ENCODE data around the gene TPCN1. TPM values are rescaled to one million over a fixed set of nuclear protein-coding genes. Genes with fewer than 3 reads are reported as not detected.
A peak's percentile ranks its signal among the peaks of the same experiment; 100 is the strongest.

Gene TPCN1
- total and polyA plus RNA-seq, 10 donors = 15.5 to 90.1 (median 46.7) TPM

- Histone ChIP-seq H3K9me3 (no peaks in the 10 kb centered on the region), H3K4me3 (no peak overlapping the region), H3K36me3 (peaks cover 0 to 52% (median 11%) of the 10 kb centered on the region in 6 donors), H3K27me3 (replicated peaks in 1 of 7) (no peaks in the 10 kb centered on the region), H3K27ac (peak overlapping the region in 5 of 8 donors; percentile 20 to 77 (median 62)), H3K4me1 (peaks cover 68 to 98% (median 87%) of the 10 kb centered on the region in 6 donors)
- intact Hi-C loops (cut with DNase I; ENCODE audit: low total_unique reads) = no loop called here
- WGBS, 5 donors = 55 to 82% (median 70%) methylated on average over 11 of the region's 11 CpGs
- TF ChIP-seq POLR2AphosphoS5 (IDR thresholded peaks at IDR 0.05) (no peak), POLR2A (IDR thresholded peaks at IDR 0.05) (no peak)
- peak; percentile 60 for DNase-seq
These were observed 20.8 kb downstream of the TPCN1 start for GRCh38 chr12:113242026-113242418.

GRCh38 chr12:113242560-113242959 is 21.3 kb downstream of the TPCN1 start:
- WGBS, 5 donors = 92 to 96% (median 93%) methylated on average over 8 of the region's 8 CpGs

GRCh38 chr12:113244047-113244460 is 22.8 kb downstream of the TPCN1 start:
- Histone ChIP-seq H3K4me3 (no peak overlapping the region), H3K4me1 (peaks cover 50 to 86% (median 71%) of the 10 kb centered on the region in 6 donors), H3K9me3 (no peaks in the 10 kb centered on the region), H3K27me3 (replicated peaks in 1 of 7) (no peaks in the 10 kb centered on the region), H3K27ac (peak overlapping the region in 7 of 8 donors; percentile 24 to 83 (median 72)), H3K36me3 (peaks cover 0 to 64% (median 18%) of the 10 kb centered on the region in 6 donors)
- 47 to 77% (median 65%) methylated on average over 5 of the region's 5 CpGs for WGBS, 5 donors
- intact Hi-C loops (cut with DNase I; ENCODE audit: low total_unique reads) = no loop called here
- peak; percentile 76 for DNase-seq
- TF ChIP-seq POLR2A (IDR thresholded peaks at IDR 0.05) (no peak), POLR2AphosphoS5 (IDR thresholded peaks at IDR 0.05) (peak in 2 of 3 donors; percentile 52 to 73)

More at GRCh38 chr12:113242560-113242959, 21.3 kb downstream of the TPCN1 start:
- H3K4me3 ChIP-seq = no peak overlapping the region
- H3K27me3 ChIP-seq (replicated peaks in 1 of 7) = no peaks in the 10 kb centered on the region
- DNase-seq = peak; percentile 15
- peak overlapping the region in 4 of 8 donors; percentile 20 to 77 (median 62) for H3K27ac ChIP-seq
- peaks cover 65 to 98% (median 85%) of the 10 kb centered on the region in 6 donors for H3K4me1 ChIP-seq
- H3K36me3 ChIP-seq = peaks cover 0 to 57% (median 15%) of the 10 kb centered on the region in 6 donors
- intact Hi-C loops (cut with DNase I; ENCODE audit: low total_unique reads) = no loop called here
- TF ChIP-seq POLR2AphosphoS5 (IDR thresholded peaks at IDR 0.05) (no peak), POLR2A (IDR thresholded peaks at IDR 0.05) (no peak), CTCF (IDR thresholded peaks at IDR 0.05 in 8 of 11, conservative IDR thresholded peaks at IDR 0.05 in 3 of 11) (no peak)
- no peaks in the 10 kb centered on the region for H3K9me3 ChIP-seq

GRCh38 chr12:113244478-113244958 is 23.3 kb downstream of the TPCN1 start:
- intact Hi-C loops (cut with DNase I; ENCODE audit: low total_unique reads) = no loop called here
- DNase-seq = peak; percentile 51
- whole genome bisulfite sequencing, 5 donors = 78 to 87% (median 79%) methylated on average over 16 of the region's 16 CpGs

More at GRCh38 chr12:113244478-113244958, 23.3 kb downstream of the TPCN1 start:
- H3K9me3 ChIP-seq = no peaks in the 10 kb centered on the region
- H3K4me1 ChIP-seq = peaks cover 50 to 82% (median 69%) of the 10 kb centered on the region in 6 donors
- H3K36me3 ChIP-seq = peaks cover 0 to 69% (median 20%) of the 10 kb centered on the region in 6 donors
- H3K4me3 ChIP-seq = no peak overlapping the region
- no peaks in the 10 kb centered on the region for H3K27me3 ChIP-seq (replicated peaks in 1 of 7)
- TF ChIP-seq CTCF (IDR thresholded peaks at IDR 0.05 in 8 of 11, conservative IDR thresholded peaks at IDR 0.05 in 3 of 11) = no peak
- no peak for TF ChIP-seq POLR2AphosphoS5 (IDR thresholded peaks at IDR 0.05)
- no peak for TF ChIP-seq POLR2A (IDR thresholded peaks at IDR 0.05)
- H3K27ac ChIP-seq = peak overlapping the region in 6 of 8 donors; percentile 24 to 83 (median 72)

Measured in spleen (tissue), 11 donors.